WTC11 (cell line): ENCODE data around the gene CDR2.

Experiments used
- ZNF317 ChIP-seq: sonication (generic); formaldehyde crosslinking; IDR thresholded peaks from 2 replicates; pipeline ENCODE4 v1.8.1; 2023; ENCODE audit warnings: low read depth, mild to moderate bottlenecking, moderate library complexity, missing genetic modification reagents, borderline replicate concordance
- TF ChIP-seq, protein P1 (sequence below): sonication (generic); formaldehyde crosslinking; IDR thresholded peaks from 2 replicates; pipeline ENCODE4 v1.8.0; 2022; ENCODE audit warnings: mild to moderate bottlenecking, missing genetic modification reagents
- TF ChIP-seq, protein P2 (sequence below): fragments of 200-600 bp; IDR thresholded peaks from 2 replicates; pipeline ENCODE4 v1.8.0; 2022; ENCODE audit warnings: antibody characterized with exemption

DNA sequence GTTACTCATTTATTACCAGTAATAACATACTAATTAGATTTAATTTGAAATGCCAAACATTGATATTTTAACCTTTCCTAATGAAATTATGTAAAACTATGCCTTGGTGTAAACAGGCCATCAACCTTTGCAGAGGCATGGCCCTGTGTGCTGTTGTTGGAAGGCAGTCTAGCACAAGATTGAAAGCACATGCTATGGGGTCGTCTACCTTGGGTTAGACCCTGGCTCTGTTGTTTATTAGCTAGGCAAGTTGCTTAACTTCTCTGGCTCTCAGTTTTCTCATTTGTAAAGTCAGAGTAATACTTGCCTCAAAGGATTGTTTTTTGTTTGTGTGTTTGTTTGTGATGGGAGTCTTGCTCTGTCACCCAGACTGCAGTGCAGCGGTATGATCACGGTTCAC, 9.4 kb upstream of the CDR2 start:
- no peak for TF ChIP-seq ZNF317 (CRISPR knock-in tag)
- TF ChIP-seq, protein P1, sequence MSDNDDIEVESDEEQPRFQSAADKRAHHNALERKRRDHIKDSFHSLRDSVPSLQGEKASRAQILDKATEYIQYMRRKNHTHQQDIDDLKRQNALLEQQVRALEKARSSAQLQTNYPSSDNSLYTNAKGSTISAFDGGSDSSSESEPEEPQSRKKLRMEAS (CRISPR knock-in tag) = no peak
- TF ChIP-seq, protein P2, sequence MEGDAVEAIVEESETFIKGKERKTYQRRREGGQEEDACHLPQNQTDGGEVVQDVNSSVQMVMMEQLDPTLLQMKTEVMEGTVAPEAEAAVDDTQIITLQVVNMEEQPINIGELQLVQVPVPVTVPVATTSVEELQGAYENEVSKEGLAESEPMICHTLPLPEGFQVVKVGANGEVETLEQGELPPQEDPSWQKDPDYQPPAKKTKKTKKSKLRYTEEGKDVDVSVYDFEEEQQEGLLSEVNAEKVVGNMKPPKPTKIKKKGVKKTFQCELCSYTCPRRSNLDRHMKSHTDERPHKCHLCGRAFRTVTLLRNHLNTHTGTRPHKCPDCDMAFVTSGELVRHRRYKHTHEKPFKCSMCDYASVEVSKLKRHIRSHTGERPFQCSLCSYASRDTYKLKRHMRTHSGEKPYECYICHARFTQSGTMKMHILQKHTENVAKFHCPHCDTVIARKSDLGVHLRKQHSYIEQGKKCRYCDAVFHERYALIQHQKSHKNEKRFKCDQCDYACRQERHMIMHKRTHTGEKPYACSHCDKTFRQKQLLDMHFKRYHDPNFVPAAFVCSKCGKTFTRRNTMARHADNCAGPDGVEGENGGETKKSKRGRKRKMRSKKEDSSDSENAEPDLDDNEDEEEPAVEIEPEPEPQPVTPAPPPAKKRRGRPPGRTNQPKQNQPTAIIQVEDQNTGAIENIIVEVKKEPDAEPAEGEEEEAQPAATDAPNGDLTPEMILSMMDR = no peak
